ENCODE measurements around the gene MAML2.

DNA sequence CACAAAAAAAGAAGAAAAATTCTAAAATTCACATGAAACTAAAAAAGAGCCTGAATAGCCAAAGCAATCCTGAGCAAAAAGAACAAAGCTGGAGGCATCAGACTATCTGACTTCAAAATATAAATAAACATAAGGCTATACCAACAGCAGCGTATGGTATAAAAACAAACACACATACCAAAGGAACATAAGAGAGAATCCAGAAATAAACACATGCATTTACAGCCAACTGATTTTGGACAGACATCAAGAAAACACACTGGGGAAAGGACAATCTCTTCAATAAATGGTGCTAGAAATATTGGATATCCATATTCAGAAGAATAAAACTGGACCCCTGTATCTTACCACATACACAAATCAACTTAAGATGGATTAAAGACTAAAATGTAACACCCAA, 416.3 kb downstream of the MAML2 start:
- TF ChIP-seq POLR2AphosphoS5 (IDR thresholded peaks at IDR 0.05; ENCODE audit: low read depth) = no peak
- TF ChIP-seq EZH2 (IDR thresholded peaks at IDR 0.05; ENCODE audit: low read depth, unreplicated experiment) = no peak
- TF ChIP-seq, protein P1, sequence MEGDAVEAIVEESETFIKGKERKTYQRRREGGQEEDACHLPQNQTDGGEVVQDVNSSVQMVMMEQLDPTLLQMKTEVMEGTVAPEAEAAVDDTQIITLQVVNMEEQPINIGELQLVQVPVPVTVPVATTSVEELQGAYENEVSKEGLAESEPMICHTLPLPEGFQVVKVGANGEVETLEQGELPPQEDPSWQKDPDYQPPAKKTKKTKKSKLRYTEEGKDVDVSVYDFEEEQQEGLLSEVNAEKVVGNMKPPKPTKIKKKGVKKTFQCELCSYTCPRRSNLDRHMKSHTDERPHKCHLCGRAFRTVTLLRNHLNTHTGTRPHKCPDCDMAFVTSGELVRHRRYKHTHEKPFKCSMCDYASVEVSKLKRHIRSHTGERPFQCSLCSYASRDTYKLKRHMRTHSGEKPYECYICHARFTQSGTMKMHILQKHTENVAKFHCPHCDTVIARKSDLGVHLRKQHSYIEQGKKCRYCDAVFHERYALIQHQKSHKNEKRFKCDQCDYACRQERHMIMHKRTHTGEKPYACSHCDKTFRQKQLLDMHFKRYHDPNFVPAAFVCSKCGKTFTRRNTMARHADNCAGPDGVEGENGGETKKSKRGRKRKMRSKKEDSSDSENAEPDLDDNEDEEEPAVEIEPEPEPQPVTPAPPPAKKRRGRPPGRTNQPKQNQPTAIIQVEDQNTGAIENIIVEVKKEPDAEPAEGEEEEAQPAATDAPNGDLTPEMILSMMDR (conservative IDR thresholded peaks at IDR 0.05; ENCODE audit: low read depth in 2 of 2) = no peak
- no peak for TF ChIP-seq JUNB (IDR thresholded peaks at IDR 0.05; ENCODE audit: unreplicated experiment)
- TF ChIP-seq CREB1 (CRISPR knock-in tag; IDR thresholded peaks at IDR 0.05; ENCODE audit: low read depth) = no peak
- TF ChIP-seq, protein P2, sequence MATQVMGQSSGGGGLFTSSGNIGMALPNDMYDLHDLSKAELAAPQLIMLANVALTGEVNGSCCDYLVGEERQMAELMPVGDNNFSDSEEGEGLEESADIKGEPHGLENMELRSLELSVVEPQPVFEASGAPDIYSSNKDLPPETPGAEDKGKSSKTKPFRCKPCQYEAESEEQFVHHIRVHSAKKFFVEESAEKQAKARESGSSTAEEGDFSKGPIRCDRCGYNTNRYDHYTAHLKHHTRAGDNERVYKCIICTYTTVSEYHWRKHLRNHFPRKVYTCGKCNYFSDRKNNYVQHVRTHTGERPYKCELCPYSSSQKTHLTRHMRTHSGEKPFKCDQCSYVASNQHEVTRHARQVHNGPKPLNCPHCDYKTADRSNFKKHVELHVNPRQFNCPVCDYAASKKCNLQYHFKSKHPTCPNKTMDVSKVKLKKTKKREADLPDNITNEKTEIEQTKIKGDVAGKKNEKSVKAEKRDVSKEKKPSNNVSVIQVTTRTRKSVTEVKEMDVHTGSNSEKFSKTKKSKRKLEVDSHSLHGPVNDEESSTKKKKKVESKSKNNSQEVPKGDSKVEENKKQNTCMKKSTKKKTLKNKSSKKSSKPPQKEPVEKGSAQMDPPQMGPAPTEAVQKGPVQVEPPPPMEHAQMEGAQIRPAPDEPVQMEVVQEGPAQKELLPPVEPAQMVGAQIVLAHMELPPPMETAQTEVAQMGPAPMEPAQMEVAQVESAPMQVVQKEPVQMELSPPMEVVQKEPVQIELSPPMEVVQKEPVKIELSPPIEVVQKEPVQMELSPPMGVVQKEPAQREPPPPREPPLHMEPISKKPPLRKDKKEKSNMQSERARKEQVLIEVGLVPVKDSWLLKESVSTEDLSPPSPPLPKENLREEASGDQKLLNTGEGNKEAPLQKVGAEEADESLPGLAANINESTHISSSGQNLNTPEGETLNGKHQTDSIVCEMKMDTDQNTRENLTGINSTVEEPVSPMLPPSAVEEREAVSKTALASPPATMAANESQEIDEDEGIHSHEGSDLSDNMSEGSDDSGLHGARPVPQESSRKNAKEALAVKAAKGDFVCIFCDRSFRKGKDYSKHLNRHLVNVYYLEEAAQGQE (IDR thresholded peaks at IDR 0.05; ENCODE audit: unreplicated experiment) = no peak
- no peak for TF ChIP-seq EZH2phosphoT487 (IDR thresholded peaks at IDR 0.05; ENCODE audit: unreplicated experiment)
- no peak for TF ChIP-seq ZNF331 (CRISPR knock-in tag; IDR thresholded peaks at IDR 0.05; ENCODE audit: low read depth)
- TF ChIP-seq STAT1 (IDR thresholded peaks at IDR 0.05; ENCODE audit: unreplicated experiment) = no peak
- TF ChIP-seq ZNF114 (CRISPR knock-in tag; IDR thresholded peaks at IDR 0.05) = no peak
- TF ChIP-seq, protein P3, sequence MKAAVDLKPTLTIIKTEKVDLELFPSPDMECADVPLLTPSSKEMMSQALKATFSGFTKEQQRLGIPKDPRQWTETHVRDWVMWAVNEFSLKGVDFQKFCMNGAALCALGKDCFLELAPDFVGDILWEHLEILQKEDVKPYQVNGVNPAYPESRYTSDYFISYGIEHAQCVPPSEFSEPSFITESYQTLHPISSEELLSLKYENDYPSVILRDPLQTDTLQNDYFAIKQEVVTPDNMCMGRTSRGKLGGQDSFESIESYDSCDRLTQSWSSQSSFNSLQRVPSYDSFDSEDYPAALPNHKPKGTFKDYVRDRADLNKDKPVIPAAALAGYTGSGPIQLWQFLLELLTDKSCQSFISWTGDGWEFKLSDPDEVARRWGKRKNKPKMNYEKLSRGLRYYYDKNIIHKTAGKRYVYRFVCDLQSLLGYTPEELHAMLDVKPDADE (IDR thresholded peaks at IDR 0.05) = no peak
- no peak for TF ChIP-seq NANOG (IDR thresholded peaks at IDR 0.05; ENCODE audit: borderline replicate concordance)
- TF ChIP-seq, protein P4, sequence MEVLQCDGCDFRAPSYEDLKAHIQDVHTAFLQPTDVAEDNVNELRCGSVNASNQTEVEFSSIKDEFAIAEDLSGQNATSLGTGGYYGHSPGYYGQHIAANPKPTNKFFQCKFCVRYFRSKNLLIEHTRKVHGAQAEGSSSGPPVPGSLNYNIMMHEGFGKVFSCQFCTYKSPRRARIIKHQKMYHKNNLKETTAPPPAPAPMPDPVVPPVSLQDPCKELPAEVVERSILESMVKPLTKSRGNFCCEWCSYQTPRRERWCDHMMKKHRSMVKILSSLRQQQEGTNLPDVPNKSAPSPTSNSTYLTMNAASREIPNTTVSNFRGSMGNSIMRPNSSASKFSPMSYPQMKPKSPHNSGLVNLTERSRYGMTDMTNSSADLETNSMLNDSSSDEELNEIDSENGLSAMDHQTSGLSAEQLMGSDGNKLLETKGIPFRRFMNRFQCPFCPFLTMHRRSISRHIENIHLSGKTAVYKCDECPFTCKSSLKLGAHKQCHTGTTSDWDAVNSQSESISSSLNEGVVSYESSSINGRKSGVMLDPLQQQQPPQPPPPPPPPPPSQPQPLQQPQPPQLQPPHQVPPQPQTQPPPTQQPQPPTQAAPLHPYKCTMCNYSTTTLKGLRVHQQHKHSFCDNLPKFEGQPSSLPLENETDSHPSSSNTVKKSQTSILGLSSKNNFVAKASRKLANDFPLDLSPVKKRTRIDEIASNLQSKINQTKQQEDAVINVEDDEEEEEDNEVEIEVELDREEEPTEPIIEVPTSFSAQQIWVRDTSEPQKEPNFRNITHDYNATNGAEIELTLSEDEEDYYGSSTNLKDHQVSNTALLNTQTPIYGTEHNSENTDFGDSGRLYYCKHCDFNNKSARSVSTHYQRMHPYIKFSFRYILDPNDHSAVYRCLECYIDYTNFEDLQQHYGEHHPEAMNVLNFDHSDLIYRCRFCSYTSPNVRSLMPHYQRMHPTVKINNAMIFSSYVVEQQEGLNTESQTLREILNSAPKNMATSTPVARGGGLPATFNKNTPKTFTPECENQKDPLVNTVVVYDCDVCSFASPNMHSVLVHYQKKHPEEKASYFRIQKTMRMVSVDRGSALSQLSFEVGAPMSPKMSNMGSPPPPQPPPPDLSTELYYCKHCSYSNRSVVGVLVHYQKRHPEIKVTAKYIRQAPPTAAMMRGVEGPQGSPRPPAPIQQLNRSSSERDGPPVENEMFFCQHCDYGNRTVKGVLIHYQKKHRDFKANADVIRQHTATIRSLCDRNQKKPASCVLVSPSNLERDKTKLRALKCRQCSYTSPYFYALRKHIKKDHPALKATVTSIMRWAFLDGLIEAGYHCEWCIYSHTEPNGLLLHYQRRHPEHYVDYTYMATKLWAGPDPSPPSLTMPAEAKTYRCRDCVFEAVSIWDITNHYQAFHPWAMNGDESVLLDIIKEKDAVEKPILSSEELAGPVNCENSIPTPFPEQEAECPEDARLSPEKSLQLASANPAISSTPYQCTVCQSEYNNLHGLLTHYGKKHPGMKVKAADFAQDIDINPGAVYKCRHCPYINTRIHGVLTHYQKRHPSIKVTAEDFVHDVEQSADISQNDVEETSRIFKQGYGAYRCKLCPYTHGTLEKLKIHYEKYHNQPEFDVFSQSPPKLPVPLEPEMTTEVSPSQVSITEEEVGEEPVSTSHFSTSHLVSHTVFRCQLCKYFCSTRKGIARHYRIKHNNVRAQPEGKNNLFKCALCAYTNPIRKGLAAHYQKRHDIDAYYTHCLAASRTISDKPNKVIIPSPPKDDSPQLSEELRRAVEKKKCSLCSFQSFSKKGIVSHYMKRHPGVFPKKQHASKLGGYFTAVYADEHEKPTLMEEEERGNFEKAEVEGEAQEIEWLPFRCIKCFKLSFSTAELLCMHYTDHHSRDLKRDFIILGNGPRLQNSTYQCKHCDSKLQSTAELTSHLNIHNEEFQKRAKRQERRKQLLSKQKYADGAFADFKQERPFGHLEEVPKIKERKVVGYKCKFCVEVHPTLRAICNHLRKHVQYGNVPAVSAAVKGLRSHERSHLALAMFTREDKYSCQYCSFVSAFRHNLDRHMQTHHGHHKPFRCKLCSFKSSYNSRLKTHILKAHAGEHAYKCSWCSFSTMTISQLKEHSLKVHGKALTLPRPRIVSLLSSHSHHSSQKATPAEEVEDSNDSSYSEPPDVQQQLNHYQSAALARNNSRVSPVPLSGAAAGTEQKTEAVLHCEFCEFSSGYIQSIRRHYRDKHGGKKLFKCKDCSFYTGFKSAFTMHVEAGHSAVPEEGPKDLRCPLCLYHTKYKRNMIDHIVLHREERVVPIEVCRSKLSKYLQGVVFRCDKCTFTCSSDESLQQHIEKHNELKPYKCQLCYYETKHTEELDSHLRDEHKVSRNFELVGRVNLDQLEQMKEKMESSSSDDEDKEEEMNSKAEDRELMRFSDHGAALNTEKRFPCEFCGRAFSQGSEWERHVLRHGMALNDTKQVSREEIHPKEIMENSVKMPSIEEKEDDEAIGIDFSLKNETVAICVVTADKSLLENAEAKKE (CRISPR knock-in tag; IDR thresholded peaks at IDR 0.05) = no peak

All from GM23338 (cell line).